Ramos (cell line): ENCODE results near the gene SMPDL3A.

Experiments used
- in situ Hi-C: fragments of 300-500 bp; cut with MboI; formaldehyde crosslinking; loops from one replicate; pipeline ENCODE4 v1.14.3; 2022; ENCODE audit warnings: low sequenced_read_pairs; ENCODE audit not compliant: unreplicated experiment

Gene SMPDL3A

DNA sequence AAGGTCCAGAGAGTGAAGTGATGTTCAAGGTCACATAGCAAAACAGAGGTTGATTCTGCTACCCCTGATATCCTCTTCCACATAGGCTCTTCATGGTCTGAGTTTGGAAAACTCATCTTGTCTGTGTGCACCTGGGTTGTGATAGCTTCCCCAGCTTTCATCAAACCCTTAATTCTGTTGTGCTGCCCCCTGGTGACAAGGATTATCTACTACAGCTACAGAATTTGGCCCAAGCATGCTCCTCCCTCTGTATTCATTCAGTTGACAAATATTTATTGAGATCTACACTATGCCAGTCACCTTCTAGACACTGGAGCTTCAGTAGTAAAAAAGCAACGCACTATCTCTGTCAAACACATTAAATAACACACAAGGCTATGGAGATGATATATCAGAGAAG is 50.4 kb downstream of the SMPDL3A start:
- in situ Hi-C loops = loop anchor here (25.0 kb wide), 1 partner anchor 102 kb away; no protein-coding TSS in a partner anchor

- in situ Hi-C loops = loop anchor here (25.0 kb wide), 1 partner anchor 103 kb away; no protein-coding TSS in a partner anchor
Measured at GRCh38 chr6:122839906-122840305, 50.8 kb downstream of the SMPDL3A start.

DNA sequence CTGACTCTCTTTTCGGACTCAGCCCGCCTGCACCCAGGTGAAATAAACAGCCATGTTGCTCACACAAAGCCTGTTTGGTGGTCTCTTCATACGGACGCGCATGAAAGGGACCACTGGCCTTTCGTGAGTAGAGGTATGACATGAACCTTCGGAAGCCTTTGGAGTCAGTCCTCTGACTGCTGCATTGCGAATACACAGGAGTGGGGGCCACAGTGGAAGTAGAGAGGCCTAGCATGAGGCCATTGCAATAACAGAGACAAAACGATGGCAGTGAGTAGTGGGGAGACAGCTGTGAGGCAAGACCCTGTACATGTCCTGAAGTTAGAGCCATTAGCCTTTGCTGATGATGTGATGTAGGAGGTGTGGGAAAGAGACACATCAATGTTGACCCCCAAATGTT is 56.4 kb downstream of the SMPDL3A start:
- in situ Hi-C loops = loop anchor here (25.0 kb wide), 1 partner anchor 108 kb away; no protein-coding TSS in a partner anchor

- in situ Hi-C loops = loop anchor here (25.0 kb wide), 1 partner anchor 109 kb away; no protein-coding TSS in a partner anchor
Measured at GRCh38 chr6:122845916-122846612, 57.0 kb downstream of the SMPDL3A start.

- in situ Hi-C loops = no loop called here
Measured at GRCh38 chr6:122853259-122853995, 64.4 kb downstream of the SMPDL3A start.
